ENCODE results near the gene PI16.

PI16 gene

DNA sequence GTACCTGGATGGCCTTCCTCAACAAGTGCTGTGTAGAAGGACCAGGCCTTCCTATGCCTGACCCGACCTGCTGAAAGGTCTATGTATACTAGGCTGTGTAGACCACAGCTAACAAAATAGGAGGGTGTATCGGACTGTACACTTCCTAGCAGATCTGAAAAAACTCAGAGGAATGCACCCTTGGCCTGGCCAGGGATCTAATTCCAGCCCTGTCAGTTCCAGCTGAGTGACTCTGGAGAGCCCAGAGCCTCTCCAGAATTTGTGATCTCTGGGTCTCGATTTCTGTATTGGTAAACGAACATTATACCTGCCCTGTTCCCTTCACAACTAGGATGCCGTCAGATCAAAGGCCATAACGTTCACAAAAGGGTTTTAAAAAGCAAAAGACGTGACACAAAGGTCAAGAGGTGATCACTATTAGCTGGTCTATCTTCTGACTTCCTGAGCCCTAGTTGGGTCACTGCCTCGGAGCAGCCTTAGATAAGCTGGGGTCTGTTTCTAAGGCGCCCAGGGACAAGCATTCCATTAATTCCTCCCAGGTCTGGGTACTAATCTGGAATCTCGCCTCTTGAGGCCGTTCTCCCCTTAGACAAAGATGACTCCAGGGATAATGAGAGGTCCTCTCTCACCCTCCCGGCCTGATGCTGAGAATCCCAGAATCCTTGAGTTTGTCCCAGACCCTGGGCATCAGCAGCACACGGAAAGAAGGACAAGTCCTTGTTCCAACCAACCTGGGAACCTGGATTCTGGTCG lies 17.6 kb downstream of the PI16 start:
- DNase-seq (ENCODE audit: low read depth): no peak
- TF ChIP-seq, protein P1, sequence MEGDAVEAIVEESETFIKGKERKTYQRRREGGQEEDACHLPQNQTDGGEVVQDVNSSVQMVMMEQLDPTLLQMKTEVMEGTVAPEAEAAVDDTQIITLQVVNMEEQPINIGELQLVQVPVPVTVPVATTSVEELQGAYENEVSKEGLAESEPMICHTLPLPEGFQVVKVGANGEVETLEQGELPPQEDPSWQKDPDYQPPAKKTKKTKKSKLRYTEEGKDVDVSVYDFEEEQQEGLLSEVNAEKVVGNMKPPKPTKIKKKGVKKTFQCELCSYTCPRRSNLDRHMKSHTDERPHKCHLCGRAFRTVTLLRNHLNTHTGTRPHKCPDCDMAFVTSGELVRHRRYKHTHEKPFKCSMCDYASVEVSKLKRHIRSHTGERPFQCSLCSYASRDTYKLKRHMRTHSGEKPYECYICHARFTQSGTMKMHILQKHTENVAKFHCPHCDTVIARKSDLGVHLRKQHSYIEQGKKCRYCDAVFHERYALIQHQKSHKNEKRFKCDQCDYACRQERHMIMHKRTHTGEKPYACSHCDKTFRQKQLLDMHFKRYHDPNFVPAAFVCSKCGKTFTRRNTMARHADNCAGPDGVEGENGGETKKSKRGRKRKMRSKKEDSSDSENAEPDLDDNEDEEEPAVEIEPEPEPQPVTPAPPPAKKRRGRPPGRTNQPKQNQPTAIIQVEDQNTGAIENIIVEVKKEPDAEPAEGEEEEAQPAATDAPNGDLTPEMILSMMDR (conservative IDR thresholded peaks at IDR 0.05; ENCODE audit: control insufficient read depth, insufficient read depth, low read depth, low read length): no peak
- no peak overlapping the region for H3K4me3 ChIP-seq (ENCODE audit: control insufficient read depth, low read depth, low read length)

DNA sequence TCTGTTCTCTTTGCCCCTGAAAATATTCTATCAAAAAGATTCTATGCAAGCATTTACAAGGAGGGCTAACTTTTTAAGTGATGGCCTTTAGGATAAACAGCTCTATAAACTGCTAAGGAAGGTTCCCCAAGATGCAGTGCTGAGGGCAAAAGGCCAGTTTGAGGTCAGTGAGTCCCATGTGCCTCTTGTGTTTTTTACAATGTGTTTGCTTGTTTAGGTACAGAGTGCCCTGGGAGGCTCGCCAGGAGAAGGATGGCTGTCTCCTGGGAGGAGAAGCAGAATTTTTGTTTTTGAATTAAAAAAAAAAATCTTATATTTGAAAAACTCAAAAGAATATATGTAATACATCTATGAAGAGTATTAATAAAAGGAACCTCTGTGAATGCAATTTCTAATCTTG lies 18.7 kb downstream of the PI16 start:
- TF ChIP-seq, protein P1 (conservative IDR thresholded peaks at IDR 0.05; ENCODE audit: control insufficient read depth, insufficient read depth, low read depth, low read length): no peak
- no peak for DNase-seq (ENCODE audit: low read depth)
- H3K4me3 ChIP-seq (ENCODE audit: control insufficient read depth, low read depth, low read length): no peak overlapping the region

DNA sequence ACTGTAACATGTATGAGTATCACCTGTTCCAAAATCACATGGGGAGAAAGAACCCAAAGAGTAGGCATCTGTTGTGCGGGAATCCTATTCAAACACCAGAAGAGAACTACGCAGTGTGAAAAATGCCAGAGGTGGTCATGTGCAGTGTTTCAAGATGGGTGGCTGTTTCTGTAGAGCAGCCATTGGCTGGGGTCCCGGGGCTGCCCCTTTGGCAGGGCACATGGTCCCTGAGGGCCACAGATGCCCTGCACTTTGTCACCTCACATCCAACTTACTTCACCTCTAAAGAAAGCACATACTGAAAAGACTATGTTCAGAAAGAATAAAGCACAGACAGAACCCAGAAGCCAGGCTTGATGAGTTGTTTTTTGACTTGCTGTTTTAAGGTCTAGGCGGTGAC lies 19.1 kb downstream of the PI16 start:
- H3K4me3 ChIP-seq (ENCODE audit: control insufficient read depth, low read depth, low read length): no peak overlapping the region
- DNase-seq (ENCODE audit: low read depth): no peak
- TF ChIP-seq, protein P1 (conservative IDR thresholded peaks at IDR 0.05; ENCODE audit: control insufficient read depth, insufficient read depth, low read depth, low read length): no peak

DNA sequence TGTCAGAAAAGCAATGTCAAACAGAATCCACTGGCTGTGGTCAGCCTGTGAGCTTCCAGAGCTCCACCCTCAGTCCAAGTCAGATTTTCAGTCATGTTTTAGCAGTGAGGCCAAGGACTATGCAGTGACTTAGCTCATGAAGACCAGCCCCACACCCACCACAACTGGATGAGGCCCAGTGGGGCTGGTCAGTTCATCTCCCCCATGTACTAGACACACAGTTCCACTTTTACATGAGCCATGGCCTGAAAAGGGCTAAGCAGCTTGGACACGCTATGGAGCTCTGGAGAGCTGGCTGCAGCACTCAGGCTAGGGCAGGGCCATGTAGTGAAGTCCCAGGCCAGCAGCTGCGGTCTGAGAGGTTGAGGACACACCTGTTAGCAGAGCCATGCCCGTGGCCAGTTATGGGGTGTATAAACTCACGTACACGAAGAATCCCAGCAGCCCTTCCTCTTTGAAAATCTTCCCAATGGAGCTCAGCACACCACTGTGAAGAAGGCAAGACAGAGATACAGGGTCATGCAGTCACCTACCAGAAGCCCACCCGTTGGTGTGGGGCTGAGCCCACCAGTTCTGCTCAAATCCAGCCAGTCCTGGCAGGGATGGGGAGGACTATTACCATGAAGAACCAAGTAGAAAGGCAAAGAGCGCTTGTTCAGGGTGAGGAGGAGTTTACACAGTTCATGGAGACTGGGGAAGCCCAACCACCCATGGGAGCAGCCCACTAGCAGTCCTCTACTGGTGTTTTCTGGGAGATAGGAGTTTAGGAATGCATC lies 20.9 kb downstream of the PI16 start:
- DNase-seq (ENCODE audit: low read depth): no peak
- TF ChIP-seq, protein P1 (conservative IDR thresholded peaks at IDR 0.05; ENCODE audit: control insufficient read depth, insufficient read depth, low read depth, low read length): no peak
- no peak overlapping the region for H3K4me3 ChIP-seq (ENCODE audit: control insufficient read depth, low read depth, low read length)

DNA sequence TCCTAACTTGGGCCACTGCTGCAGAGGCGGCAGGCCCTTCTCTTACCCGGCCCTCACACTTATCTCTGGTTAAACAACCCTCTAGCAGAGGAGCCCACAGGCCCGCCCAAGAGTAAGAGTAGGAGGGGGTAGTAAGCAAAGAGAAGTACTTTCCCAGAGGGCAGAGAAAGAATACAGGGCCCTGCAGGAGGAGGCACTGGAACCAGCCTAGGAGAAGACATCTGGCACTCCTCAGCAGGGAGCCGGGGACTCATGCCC lies 21.4 kb downstream of the PI16 start:
- TF ChIP-seq, protein P1 (conservative IDR thresholded peaks at IDR 0.05; ENCODE audit: control insufficient read depth, insufficient read depth, low read depth, low read length): no peak
- no peak overlapping the region for H3K4me3 ChIP-seq (ENCODE audit: control insufficient read depth, low read depth, low read length)
- no peak for DNase-seq (ENCODE audit: low read depth)

DNA sequence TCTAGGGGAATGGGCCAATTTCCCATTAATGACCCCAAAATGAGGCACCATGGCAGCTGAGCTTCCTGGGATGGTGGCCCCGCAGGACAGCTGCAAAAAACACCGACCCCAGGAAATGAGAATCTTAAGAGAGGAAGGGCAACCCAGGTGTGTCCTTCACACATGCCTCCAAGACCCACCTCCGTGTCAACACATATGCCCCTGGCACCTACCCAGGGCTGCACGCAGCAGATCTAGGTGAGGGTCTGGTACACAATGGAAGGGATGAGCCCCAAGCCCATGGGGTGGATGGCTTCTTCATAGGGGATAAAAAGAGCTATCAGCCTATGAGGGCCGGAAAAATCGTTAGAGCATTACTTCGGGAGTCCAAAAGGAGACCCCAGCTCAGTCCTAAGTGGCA lies 22.0 kb downstream of the PI16 start:
- no peak for DNase-seq (ENCODE audit: low read depth)
- H3K4me3 ChIP-seq (ENCODE audit: control insufficient read depth, low read depth, low read length): no peak overlapping the region
- TF ChIP-seq, protein P1 (conservative IDR thresholded peaks at IDR 0.05; ENCODE audit: control insufficient read depth, insufficient read depth, low read depth, low read length): no peak

All from fibroblast of mammary gland (primary cell).